ENCODE measurements around the gene FADS2.

FADS2 gene

GRCh38 chr11:61827571-61828378 is at the start of gene FADS2:
FADS2 (plus strand) TSS chr11:61828300; CDS start chr11:61828391, 91 bp downstream.
- peak; percentile 90 for DNase-seq

GRCh38 chr11:61778357-61778886 is 49.7 kb upstream of the FADS2 start:
- no peak for DNase-seq

- DNase-seq: no peak
These were observed 49.0 kb upstream of the FADS2 start for GRCh38 chr11:61778920-61779650.

- no peak for DNase-seq
These were observed 48.2 kb upstream of the FADS2 start for GRCh38 chr11:61779666-61780525.

- no peak for DNase-seq
These were observed 47.4 kb upstream of the FADS2 start for GRCh38 chr11:61780581-61781162.

- no peak for DNase-seq
These were observed 46.5 kb upstream of the FADS2 start for GRCh38 chr11:61781585-61781984.

- no peak for DNase-seq
These were observed 45.8 kb upstream of the FADS2 start for GRCh38 chr11:61782299-61782698.

GRCh38 chr11:61782841-61783240 is 45.3 kb upstream of the FADS2 start:
- no peak for DNase-seq

- no peak for DNase-seq
These were observed 44.2 kb upstream of the FADS2 start for GRCh38 chr11:61783717-61784505.

GRCh38 chr11:61784506-61784805 is 43.6 kb upstream of the FADS2 start:
- DNase-seq: no peak

- no peak for DNase-seq
These were observed 42.2 kb upstream of the FADS2 start for GRCh38 chr11:61785837-61786402.

GRCh38 chr11:61787928-61788491 is 40.1 kb upstream of the FADS2 start:
- DNase-seq: peak; percentile 23

GRCh38 chr11:61791737-61792309 is 36.3 kb upstream of the FADS2 start:
- DNase-seq: peak; percentile 18

GRCh38 chr11:61792310-61793082 is 35.6 kb upstream of the FADS2 start, which contains the start of the genes FEN1 and TMEM258:
FEN1 (plus strand) TSS chr11:61792911; CDS start chr11:61795362, 2,451 bp downstream.
TMEM258 (minus strand) TSS chr11:61792599; CDS start chr11:61792558, 41 bp downstream.
- peak; percentile 86 for DNase-seq

GRCh38 chr11:61793083-61793828 is 34.8 kb upstream of the FADS2 start:
- DNase-seq: no peak

- no peak for DNase-seq
These were observed 34.3 kb upstream of the FADS2 start for GRCh38 chr11:61793829-61794204.

GRCh38 chr11:61794579-61794978 is 33.5 kb upstream of the FADS2 start:
- DNase-seq: no peak

GRCh38 chr11:61795459-61795858 is 32.6 kb upstream of the FADS2 start:
- DNase-seq: no peak
